Esophagus muscularis mucosa (tissue), 4 donors: Measurements from ENCODE around the gene ITGA2. TPM values are rescaled to one million over a fixed set of nuclear protein-coding genes. Genes with fewer than 3 reads are reported as not detected.

Source experiments
- DNase-seq: peaks from one replicate; pipeline ENCODE4 v3.0.0-alpha.2; 2017; ENCODE audit errors: extremely low spot score
- H3K27ac ChIP-seq, 4 donors: fragments of 200-600 bp; sonication (generic); replicated peaks in 1 of 4; 1 replicate in 3 of 4; 2 replicates in 1 of 4; pipeline ENCODE4 v1.5.1; 2016 to 2019; ENCODE audit warnings: mild to moderate bottlenecking in 1 of 4
- H3K27me3 ChIP-seq, 4 donors: fragments of 200-600 bp; sonication (generic); one replicate each; pipeline versions ENCODE4 v1.5.1 to v1.6.0; 2016 to 2019
- H3K36me3 ChIP-seq, 4 donors: fragments of 200-600 bp; sonication (generic); one replicate each; pipeline ENCODE4 v1.5.1; 2016 to 2019
- H3K4me1 ChIP-seq, 4 donors: fragments of 200-600 bp; sonication (generic); one replicate each; pipeline ENCODE4 v1.5.1; 2016 to 2019
- H3K4me3 ChIP-seq, 4 donors: fragments of 200-600 bp; sonication (generic); 1 replicate in 2 of 4; 2 replicates in 2 of 4; pipeline ENCODE4 v1.5.1; 2016 to 2019; ENCODE audit warnings: mild to moderate bottlenecking in 4 of 4, moderate library complexity in 1 of 4
- H3K9me3 ChIP-seq, 4 donors: fragments of 200-600 bp; sonication (generic); 1 replicate in 3 of 4; 2 replicates in 1 of 4; pipeline ENCODE4 v1.5.1; 2016 to 2019
- EP300 ChIP-seq: sonication (generic); formaldehyde crosslinking; IDR thresholded peaks from one replicate; pipeline ENCODE4 v1.6.1; 2017; ENCODE audit warnings: antibody characterized with exemption
- POLR2A ChIP-seq: fragments of 450-650 bp; IDR thresholded peaks from one replicate; pipeline ENCODE4 v1.6.1; 2017; ENCODE audit warnings: antibody characterized with exemption, moderate library complexity, mild to moderate bottlenecking, low read depth
- POLR2AphosphoS5 ChIP-seq, 2 donors: sonication (generic); formaldehyde crosslinking; IDR thresholded peaks; one replicate each; pipeline ENCODE4 v1.6.1; 2017; ENCODE audit warnings: antibody characterized with exemption in 2 of 2
- WGBS: methylation state at CpG from one replicate; pipeline ENCODE4 v1.1.5; 2018; 5-methylcytosine and 5-hydroxymethylcytosine counted together
- intact Hi-C: fragments of 100-400 bp; cut with DNase I; formaldehyde crosslinking; loops from one replicate; pipeline ENCODE4 v1.15.1; 2023
- total RNA-seq, 4 donors: library from RNA; depleted of rRNA; stranded (reverse); fragments of >200 nt; gene quantifications; one replicate each; pipeline versions ENCODE4 v1.1.0 to v1.2.1, GENCODE V29; 2016
- TF ChIP-seq, protein P1 (sequence below), 3 experiments: fragments of 200-600 bp in 2 of 3; fragments of 450-650 bp in 1 of 3; sonication (generic) in 2 of 3; IDR thresholded peaks; one replicate each; pipeline ENCODE4 v1.5.1; 2017 to 2019; ENCODE audit warnings: antibody characterized with exemption in 3 of 3, mild to moderate bottlenecking in 2 of 3, moderate library complexity in 1 of 3

ITGA2 gene
- total RNA-seq, 4 donors from 2014 or later, result 5.0 to 9.6 (median 7.8) TPM

DNA sequence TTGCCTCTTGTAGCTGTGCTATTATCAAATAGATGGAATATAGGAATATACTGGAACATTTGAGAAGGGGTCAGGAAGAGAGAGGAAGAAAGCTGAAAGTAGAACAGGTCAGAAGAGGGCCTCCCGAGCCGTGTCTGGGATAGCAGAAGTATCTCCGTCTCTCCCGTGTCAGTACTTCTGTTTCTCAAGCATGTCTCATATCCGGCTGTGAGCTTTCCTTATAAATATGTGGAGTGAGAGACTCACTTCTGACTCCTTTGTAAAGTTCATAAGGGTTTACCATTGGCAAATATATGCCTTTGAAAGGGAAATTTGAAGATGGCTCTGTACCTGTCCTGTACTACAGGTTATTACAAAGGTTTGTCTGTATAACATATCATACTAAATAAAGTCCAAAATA, 70.1 kb downstream of the ITGA2 start:
- Histone ChIP-seq H3K36me3 (peaks cover 0 to 48% (median 12%) of the 10 kb centered on the region in 4 donors), H3K27me3 (no peaks in the 10 kb centered on the region), H3K9me3 (no peaks in the 10 kb centered on the region), H3K27ac (no peak overlapping the region), H3K4me1 (no peaks in the 10 kb centered on the region), H3K4me3 (no peak overlapping the region)
- TF ChIP-seq, protein P1, sequence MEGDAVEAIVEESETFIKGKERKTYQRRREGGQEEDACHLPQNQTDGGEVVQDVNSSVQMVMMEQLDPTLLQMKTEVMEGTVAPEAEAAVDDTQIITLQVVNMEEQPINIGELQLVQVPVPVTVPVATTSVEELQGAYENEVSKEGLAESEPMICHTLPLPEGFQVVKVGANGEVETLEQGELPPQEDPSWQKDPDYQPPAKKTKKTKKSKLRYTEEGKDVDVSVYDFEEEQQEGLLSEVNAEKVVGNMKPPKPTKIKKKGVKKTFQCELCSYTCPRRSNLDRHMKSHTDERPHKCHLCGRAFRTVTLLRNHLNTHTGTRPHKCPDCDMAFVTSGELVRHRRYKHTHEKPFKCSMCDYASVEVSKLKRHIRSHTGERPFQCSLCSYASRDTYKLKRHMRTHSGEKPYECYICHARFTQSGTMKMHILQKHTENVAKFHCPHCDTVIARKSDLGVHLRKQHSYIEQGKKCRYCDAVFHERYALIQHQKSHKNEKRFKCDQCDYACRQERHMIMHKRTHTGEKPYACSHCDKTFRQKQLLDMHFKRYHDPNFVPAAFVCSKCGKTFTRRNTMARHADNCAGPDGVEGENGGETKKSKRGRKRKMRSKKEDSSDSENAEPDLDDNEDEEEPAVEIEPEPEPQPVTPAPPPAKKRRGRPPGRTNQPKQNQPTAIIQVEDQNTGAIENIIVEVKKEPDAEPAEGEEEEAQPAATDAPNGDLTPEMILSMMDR (IDR thresholded peaks at IDR 0.05), result no peak
- TF ChIP-seq POLR2A, result no peak
- TF ChIP-seq POLR2AphosphoS5 (IDR thresholded peaks at IDR 0.05), result no peak
- TF ChIP-seq EP300, result no peak
- WGBS, result 92% methylated on average over 5 of the region's 5 CpGs
- no peak for DNase-seq
- intact Hi-C loops, result no loop called here

DNA sequence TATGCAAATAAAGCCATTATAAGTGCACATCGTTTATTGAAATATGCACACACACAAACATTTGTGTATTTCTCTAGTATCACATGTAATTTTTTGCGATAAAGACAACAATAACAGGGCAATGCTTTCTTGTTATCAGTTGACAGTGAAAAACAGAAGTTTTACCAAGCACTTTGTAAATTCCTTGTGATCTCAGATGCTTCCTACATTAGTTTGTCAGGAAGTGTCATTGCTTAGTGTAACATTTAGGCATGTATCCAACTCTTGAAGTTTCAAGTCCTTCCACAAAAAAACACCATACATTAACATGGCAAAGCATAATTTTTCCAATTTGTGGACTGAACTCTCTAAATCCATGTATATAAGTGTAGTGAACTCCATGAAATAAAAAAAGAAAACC, 74.0 kb downstream of the ITGA2 start:
- TF ChIP-seq, protein P1 (IDR thresholded peaks at IDR 0.05), result no peak
- TF ChIP-seq EP300, result no peak
- TF ChIP-seq POLR2A, result no peak
- no peak for TF ChIP-seq POLR2AphosphoS5 (IDR thresholded peaks at IDR 0.05)
- no peak for DNase-seq
- H3K36me3 ChIP-seq, result peaks cover 0 to 49% (median 9%) of the 10 kb centered on the region in 4 donors
- 82% methylated on average over 2 of the region's 2 CpGs for WGBS
- intact Hi-C loops, result no loop called here
- H3K27ac ChIP-seq, result no peak overlapping the region
- H3K4me3 ChIP-seq, result no peak overlapping the region
- H3K27me3 ChIP-seq, result no peaks in the 10 kb centered on the region
- H3K9me3 ChIP-seq, result no peaks in the 10 kb centered on the region
- H3K4me1 ChIP-seq, result no peaks in the 10 kb centered on the region

DNA sequence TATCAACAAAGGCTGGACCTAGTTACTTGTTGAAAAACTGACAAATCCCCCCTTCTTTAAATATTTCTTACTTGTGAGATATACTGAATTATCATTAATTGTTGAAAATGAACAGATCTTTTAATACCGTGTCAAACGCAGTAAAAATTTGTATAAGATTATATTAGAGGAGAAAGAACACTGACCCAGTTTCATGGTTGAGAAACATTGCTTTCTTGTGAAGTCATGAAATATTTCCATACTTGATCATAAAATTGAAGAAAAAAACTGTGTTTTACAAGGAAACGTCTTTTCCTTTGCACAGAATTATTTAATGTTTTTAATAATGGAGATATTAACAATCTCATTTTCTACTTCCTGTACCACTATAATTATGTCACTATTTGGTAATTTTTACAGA, 74.6 kb downstream of the ITGA2 start:
- no peak for DNase-seq
- TF ChIP-seq EP300 (no peak), POLR2AphosphoS5 (IDR thresholded peaks at IDR 0.05) (no peak), POLR2A (no peak)
- TF ChIP-seq, protein P1 (IDR thresholded peaks at IDR 0.05), result no peak
- H3K9me3 ChIP-seq, result no peaks in the 10 kb centered on the region
- WGBS, result 84% methylated on average over 3 of the region's 3 CpGs
- peaks cover 0 to 43% (median 7%) of the 10 kb centered on the region in 4 donors for H3K36me3 ChIP-seq
- H3K4me3 ChIP-seq, result no peak overlapping the region
- no peaks in the 10 kb centered on the region for H3K4me1 ChIP-seq
- no peak overlapping the region for H3K27ac ChIP-seq
- no peaks in the 10 kb centered on the region for H3K27me3 ChIP-seq
- intact Hi-C loops, result no loop called here

DNA sequence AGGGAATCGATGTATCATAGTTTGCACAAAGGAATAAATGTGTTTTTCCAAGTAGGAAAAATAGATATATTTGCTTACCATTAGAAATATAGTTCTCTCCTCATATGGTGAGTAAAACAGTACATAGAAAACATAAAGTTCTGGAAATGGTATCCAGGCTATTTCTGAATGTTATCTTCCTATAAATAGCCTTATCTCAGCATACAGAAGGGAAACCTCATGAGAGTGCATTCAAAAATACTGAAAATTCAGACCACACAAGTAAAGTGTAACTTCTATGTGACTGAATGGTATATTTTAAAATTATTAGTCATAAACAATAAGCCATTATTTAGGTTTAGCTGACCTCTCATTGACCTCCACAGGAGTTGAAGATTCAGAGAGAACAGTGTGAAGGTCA, 76.9 kb downstream of the ITGA2 start:
- DNase-seq, result no peak
- Histone ChIP-seq H3K27ac (no peak overlapping the region), H3K4me1 (no peaks in the 10 kb centered on the region), H3K27me3 (no peaks in the 10 kb centered on the region), H3K36me3 (peaks cover 0 to 20% (median under 1%) of the 10 kb centered on the region in 4 donors), H3K9me3 (no peaks in the 10 kb centered on the region), H3K4me3 (no peak overlapping the region)
- intact Hi-C loops, result no loop called here
- WGBS, result 92% methylated on average over 1 of the region's 1 CpG
- TF ChIP-seq EP300, result no peak
- no peak for TF ChIP-seq POLR2A
- TF ChIP-seq POLR2AphosphoS5 (IDR thresholded peaks at IDR 0.05), result no peak
- TF ChIP-seq, protein P1 (IDR thresholded peaks at IDR 0.05), result no peak

DNA sequence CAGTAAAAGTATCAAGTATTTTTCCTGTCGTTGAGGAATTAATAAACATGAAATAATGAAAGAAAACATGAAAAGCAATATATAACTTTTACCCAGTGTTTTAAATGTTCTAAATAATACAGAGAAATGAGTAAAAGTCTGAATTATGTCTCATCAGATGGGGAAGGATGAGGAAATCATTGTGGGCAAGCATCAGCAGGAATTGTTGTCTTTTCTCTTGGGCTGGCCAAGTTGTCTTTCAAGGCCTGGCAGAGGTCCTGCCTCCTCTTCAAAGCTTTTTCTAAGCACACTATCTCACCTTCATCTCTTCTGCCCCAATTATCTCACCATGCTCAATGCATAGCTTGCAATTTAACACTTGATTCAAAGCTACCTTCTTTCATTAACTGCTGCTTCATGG, 78.5 kb downstream of the ITGA2 start:
- peaks cover 0 to 5% (median 0%) of the 10 kb centered on the region in 4 donors for H3K36me3 ChIP-seq
- no peak overlapping the region for H3K4me3 ChIP-seq
- no peaks in the 10 kb centered on the region for H3K27me3 ChIP-seq
- H3K4me1 ChIP-seq, result no peaks in the 10 kb centered on the region
- TF ChIP-seq, protein P1 (IDR thresholded peaks at IDR 0.05), result no peak
- TF ChIP-seq POLR2A (no peak), EP300 (no peak), POLR2AphosphoS5 (IDR thresholded peaks at IDR 0.05) (no peak)
- no peak for DNase-seq
- intact Hi-C loops, result no loop called here
- no peaks in the 10 kb centered on the region for H3K9me3 ChIP-seq
- WGBS, result 46% methylated on average over 1 of the region's 1 CpG
- H3K27ac ChIP-seq, result no peak overlapping the region
